Stimulated activated CD4-positive, alpha-beta T cell treated with anti-CD3 and anti-CD28 coated beads, Interleukin-12 subunit alpha, Interleukin-12 subunit beta, amount 100 ng/mL, for 4 hours (primary cell): ENCODE measurements around the gene ZSWIM1.
"Not testable (repeated sequence)": the region's sequence is repeated elsewhere in the genome, so short reads cannot be mapped to it uniquely, and the experiment has no call there.

Source experiments
- DNase-seq: peaks from one replicate; pipeline ENCODE4 v3.0.0-alpha.2; 2020

ZSWIM1 gene

GRCh38 chr20:45909817-45910669 lies 29.0 kb downstream of the ZSWIM1 start:
- DNase-seq, result no peak

DNA sequence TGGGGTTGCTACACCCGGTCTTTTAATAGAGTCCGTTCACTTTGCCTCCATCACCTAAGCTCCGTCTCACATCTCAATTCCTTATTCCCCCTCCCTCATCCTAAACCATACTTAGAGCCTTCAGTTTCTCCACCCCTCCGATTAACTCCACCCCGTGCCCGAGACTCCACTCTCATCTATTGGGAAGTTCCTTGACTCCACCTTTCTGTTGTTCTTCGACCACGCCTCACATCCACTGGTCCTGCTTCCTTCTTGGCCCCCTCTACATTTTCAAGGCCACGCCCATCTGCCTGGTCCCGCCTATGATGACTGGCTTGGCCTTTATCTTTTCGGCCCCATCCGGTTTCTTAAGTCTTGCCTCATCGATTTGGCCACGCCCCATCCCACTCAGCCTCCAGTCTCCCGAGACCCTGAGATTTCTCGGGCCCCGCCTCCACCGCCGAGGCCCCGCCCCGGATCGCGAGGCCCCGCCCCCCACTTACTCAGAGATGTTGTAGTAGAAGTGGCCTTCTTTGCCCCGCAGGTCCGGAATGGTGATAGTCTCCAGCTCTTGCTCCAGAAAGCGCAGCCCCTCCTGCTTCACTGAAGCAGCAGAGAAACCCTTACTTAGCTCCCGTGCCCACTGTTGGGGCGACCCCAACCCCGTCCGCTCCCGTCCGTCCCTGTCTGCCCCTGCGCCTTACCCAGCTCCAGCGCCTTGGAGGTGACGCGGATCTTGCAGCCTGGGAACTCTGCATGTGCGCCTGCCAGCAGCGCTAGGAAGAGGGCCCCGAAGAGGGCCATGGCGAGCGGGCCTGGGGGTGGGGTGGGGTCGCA lies 29.9 kb downstream of the ZSWIM1 start:
- DNase-seq, result peak; percentile 89

GRCh38 chr20:45911486-45912343 lies 30.7 kb downstream of the ZSWIM1 start, which contains the start of gene PLTP:
Gene PLTP, minus strand, starts transcription at chr20:45912155. Its CDS starts 703 bp downstream, at chr20:45911452.
- DNase-seq, result peak; percentile 20

GRCh38 chr20:45912344-45912682 lies 31.3 kb downstream of the ZSWIM1 start:
- DNase-seq, result no peak

- DNase-seq, result no peak
These were observed 32.1 kb downstream of the ZSWIM1 start for GRCh38 chr20:45913116-45913515.

DNA sequence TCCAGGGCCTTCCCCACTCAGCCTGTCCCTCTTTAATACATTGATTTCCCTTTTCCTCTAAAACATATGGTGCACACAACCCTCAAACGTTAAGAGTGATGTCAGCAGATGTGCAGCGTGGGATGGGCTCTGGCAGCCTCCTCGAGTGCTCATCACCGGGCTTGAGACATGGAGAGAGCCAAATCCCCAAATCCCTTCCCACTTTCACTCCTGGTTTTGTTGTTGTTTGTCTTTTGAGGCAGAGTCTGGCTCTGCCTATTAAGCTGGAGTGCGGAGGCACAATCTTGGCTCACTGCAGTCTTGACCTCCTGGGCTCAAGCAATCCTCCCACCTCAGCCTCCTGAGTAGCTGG lies 36.7 kb downstream of the ZSWIM1 start:
- no peak for DNase-seq

DNA sequence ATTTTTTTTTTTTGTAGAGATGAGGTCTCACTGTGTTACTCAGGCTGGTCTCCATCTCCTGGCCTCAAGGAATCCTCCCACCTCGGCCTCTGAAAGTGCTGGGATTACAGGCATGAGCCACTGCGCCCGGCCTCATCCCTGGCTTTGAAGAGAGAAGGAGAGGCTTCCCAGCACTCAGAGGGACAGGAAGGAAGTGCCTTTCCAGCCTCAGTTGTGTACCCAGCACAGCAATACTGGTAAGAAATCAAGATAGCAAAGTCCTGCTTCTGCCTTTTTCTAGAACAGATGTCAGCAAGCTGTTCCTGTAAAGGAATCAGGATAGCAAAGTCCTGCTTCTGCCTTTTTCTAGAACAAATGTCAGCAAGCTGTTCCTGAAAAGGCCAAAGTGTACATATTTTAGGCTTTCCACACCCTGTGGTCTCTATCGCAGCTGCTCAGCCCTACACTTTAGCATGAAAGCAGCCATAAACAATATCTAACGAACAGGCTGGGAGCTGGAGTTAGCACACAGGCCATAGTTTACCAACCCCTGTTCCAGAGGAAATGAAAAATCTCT lies 37.2 kb downstream of the ZSWIM1 start:
- DNase-seq, result no peak

DNA sequence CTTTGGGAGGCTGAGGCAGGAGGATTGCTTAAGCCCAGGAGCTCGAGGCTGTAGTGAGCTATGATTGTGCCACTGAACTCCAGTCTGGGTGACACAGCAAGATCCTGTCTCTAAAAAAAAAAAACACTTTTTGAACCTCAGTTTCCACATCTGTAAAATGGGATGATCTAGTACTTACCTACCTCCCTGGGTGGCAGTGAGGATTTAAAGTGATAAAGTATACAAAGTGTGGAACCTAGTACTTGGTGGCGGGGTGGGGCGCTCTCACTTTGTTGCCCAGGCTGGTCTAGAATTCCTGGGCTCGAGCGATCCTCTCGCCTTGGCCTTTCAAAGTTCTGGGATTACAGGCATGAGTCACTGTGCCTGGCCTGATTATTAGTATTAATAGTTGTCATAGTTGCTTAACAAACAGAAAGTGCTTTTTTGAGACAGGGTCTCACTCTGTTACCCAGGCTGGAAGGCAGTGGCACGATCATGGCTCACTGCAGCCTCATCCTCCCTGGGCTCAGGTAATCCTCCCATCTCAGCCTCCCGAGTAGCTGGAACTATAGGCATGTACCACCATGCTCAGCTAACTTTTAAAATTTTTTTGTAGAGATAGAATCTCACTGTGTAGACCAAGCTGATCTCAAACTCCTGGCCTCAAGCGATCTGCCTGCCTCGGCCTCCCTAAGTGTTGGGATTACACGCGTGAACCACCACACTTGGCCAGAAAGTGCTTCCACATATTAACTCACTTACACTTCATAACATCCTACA lies 37.9 kb downstream of the ZSWIM1 start:
- DNase-seq, result no peak

DNA sequence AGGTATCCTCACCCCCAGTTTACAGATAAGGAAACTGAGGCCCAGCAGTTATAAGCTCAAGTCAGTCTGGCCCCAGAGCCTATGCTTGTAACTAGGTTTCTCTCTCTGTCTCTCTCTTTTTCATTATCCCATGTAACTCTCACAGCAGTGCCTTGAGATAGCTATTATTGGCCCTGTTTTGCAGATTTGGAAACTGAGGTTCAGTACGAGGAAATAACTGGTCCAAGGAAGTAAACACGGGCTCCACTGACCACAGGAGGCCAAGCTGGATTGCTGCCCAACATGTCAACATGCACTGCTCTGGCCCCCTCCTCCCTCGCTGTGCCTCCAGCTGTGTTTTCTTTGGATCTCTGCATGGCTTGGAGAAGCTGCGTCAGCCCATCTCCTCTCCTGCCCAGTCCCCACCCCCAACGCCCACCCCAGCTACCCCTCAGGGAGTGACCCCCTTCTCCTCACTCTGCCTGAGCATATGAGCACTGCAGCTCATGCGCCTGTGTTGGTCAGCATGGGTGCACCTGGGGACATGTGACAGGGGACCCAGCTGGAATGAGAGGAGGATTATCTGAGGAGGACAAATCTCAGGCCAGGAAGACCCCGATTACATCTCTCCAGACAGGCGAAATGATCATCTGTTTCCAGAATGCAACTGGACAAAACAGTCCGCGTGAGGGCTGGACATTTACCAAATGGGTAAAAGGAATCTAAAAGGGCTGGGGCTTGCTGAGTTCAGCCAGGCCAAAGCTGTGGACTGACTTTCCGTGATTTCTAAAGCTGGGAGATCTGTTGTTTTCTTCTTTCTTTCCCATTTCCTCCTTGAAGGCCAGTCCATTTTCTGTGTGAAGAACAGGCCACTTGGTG lies 38.7 kb downstream of the ZSWIM1 start:
- DNase-seq, result no peak

- DNase-seq, result no peak
These were observed 39.7 kb downstream of the ZSWIM1 start for GRCh38 chr20:45920462-45921336.

DNA sequence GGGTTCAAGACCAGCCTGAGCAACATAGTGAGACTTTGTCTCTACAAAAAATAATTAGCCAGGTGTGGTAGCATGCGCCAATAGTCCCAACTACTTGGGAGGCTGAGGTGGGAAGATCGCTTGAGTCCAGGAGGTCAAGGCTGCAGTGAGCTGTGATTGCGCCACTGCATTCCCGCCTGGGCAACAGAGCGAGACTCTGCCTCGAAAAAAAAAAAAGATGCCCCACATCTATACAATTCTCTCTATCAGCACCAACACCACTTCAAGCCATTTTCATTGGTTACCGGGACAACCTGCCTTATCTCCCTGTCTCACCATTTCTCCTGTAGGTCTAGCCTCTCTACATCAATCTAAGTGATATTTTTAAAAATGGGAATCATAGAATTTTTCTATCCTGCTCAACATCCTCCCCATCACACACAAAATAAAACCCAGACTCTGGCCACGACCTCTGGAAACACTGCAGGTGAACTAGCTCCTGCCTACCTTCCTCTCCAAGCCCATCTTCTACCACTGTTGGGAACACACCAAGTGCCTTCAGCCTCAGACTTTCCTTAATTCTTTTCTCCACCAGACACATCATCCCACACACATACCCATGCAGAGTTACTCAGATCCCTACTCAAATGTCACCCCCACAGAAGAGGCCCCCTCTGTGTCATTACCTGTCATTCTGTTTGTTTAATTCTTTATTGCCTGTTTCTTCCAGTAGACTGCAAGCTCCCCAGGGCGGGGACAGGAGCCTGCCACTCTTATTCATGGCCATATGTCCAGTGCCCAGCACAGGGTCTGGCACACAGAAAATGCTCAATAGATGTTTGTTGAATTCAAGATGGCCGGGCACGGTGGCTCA lies 40.5 kb downstream of the ZSWIM1 start:
- no peak for DNase-seq

DNA sequence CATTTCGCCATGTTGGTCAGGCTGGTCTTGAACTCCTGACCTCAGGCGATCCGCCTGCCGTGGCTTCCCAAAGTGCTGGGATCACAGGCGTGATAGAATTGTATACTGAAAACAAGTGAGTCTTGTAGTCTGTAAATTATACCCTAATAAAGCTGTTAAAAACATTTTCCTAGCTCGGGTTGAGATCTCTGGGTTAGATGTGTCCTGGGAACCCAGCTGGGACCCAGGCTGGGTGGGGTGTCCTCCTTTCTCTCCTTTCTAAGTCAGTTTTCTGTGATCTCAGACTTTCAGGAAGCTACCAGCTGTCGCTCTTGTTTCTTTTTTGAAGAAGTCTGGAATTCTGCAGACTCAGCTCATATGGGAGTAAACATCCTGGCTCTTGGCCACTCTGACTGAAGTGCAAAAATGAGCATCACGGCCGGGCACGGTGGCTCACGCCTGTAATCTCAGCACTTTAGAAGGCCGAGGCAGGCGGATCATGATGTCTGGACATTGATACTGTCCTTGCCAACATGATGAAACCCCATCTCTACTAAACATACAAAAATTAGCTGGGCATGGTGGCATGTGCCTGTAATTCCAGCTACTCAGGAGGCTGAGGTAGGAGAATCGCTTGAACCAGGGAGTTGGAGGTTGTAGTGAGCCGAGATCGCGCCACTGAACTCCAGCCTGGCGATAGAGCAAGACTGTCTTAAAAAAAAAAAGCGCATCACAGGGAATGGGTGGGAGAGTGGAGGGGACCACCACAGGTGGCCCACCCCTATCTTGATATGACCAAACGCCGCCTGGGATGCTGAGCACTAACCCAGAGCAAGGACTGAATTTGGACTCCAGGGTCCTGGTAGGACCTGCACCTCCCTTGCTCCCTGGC lies 43.6 kb downstream of the ZSWIM1 start:
- DNase-seq, result no peak

GRCh38 chr20:45925821-45926506 lies 44.9 kb downstream of the ZSWIM1 start:
- no peak for DNase-seq

DNA sequence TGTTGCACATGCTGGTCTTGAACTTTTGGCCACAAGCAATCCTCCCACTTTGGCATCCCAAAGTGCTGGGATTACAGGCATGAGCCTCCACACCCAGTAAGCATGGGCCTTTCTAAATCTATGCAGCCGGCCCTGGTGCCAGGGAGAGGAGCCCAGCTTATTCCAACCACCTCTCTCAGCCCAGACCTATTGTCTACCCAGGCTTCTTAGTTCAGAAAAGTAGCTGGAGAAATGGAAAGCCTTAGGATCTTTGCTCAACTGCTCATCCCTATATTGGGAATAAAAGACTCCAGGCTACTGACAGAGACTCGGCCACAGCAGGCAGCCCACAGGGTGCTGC lies 45.7 kb downstream of the ZSWIM1 start:
- no peak for DNase-seq

DNA sequence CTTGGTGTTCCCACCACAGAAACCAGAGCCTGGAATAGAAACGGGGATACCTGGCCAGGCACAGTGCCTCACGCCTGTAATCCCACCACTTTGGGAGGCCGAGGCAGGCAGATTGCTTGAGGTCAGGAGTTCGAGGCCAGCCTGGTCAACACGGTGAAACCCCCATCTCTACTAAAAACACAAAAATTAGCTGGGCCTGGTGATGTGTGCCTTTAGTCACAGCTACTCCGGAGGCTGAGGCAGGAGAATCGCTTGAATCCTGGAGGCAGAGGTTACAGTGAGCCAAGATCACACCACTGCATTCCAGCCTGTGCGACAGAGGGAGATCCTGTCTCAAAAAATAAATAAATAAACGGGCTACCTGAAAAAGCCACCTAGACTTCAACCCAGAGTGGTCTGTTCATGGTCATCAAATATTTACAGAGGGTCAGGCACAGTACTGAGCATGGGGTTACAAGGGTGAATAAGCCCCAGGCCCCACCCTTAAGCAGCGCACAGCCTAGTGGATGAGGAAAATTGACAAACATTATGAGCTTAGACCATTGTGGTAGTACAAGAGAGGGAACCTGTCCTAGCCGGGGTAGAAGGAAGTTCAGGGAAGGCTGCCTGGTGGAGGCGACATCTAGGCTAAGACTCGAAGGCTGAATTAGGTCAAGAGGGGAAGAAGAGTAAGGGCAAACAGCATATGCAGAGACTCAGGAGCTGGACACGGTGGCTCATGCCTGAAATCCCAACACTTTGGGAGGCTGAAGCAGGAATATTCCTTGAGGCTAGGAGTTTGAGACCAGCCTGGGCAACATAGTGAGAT lies 46.2 kb downstream of the ZSWIM1 start:
- no peak for DNase-seq

DNA sequence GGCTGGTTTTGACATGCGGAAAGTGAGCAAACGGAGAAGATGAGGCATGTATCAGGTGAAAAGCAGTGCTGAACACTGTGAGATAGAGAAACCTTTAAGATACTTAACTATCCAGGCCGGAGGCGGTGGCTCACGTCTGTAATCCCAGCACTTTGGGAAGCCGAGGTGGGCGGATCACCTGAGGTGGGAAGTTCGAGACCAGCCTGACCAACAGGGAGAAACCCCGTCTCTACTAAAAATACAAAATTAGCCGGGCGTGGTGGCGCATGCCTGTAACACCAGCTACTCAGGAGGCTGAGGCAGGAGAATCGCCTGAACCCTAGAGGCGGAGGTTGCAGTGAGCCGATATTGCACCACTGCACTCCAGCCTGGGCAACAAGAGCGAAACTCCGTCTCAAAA lies 50.7 kb downstream of the ZSWIM1 start:
- DNase-seq, result not testable (repeated sequence)
